Measurements from ENCODE around the gene TSEN54.

GRCh38 chr17:75566834-75567233 is 50.5 kb downstream of the TSEN54 start:
- TF ChIP-seq EZH2 (optimal IDR thresholded peaks at IDR 0.05; ENCODE audit: low read depth, low read length) (no peak), CTCF (IDR thresholded peaks at IDR 0.05; ENCODE audit: low read length) (no peak)

Data from MM.1S (cell line).